HG02852 (cell line): ENCODE results near the gene CTNNA2.

ENCODE experiments used
- ATAC-seq: cut with Tn5 transposase; IDR thresholded peaks from one replicate; pipeline ENCODE4 v1.9.1; 2021; ENCODE audit warnings: mild to moderate bottlenecking, moderate library complexity; ENCODE audit not compliant: unreplicated experiment

Gene CTNNA2

GRCh38 chr2:79915455-79915854, 402.6 kb downstream of the CTNNA2 start:
- no peak for ATAC-seq

DNA sequence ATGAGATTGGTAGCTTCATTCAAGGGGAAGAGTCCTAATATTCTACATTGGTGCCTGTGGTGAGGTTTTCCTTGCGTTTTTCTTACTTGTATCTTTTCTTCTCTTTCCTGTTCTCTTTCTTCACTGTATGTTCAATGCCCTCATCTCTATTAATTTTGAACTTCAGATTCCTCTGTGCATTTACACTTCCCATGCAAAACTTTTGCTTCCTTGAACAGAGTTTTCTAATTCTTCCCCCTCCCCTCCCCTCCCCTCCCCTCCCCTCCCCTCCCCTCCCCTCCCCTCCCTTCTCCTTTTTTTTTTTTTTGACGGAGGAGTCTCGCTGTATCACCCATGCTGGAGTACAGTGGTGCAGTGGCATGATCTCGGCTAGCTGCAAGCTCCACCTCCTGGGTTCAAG, 403.4 kb downstream of the CTNNA2 start:
- ATAC-seq, result no peak

GRCh38 chr2:79920512-79921076, 407.7 kb downstream of the CTNNA2 start:
- no peak for ATAC-seq

DNA sequence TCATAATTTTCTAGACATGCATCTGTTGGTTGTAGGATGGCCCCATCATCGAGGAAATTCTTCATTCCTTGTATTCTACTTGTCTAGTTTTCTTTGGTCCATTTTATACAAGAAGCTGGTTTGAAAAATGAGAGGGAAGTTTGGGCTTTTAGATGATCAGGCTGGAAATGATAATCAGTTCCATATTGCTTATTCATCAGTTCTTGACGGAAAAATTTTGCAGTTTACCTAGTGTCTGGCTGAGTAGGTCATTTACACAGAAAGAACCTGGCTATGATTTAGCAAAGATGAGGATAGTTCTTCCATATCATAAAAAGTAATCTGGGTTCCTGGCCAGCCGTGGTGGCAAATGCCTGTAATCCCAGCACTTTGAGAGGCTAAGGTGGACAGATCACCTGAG, 416.8 kb downstream of the CTNNA2 start:
- no peak for ATAC-seq

- no peak for ATAC-seq
Observed at GRCh38 chr2:79935046-79935732, 422.3 kb downstream of the CTNNA2 start.

DNA sequence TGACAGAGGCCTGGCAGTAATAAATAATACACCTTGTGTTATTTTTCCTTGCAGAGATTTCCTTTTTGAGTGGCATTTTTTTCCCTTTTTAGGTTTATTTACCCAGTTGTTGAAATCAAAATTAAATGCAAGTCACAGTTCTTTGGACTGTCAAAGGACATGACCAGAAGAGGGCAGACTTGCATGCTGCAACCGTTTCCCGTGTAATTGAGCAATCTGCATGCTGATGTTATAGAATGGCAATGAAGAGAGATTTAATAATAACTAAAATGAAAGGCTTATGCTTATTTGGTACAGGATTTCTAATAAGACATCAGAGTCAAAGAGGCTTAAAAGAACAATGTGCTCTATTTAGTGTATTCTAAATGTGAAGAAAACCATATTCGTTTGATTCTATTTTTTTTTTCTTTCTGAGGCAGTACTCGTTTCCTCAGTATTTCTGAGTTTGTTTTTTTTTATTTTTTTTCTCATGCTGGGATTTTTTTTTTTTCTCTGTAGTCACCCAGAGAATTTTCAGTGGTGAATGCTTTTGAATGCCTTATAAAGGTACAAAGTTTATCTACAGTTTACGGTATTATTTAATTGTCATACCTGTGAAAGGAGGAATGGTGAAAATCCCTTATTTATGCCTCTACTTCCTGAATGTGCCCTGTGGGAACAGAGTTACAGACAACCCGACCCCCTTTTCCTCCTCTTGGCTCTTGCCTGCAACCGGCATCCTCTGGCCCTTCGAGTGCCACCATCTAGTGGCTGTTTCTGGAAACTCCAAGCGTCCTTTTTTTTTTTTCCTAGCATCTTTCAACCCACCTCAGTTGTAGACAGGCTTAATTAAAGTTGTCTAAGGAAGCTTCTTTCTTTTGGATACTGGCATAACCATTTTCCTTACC, 423.2 kb downstream of the CTNNA2 start:
- ATAC-seq, result peak; percentile 59

GRCh38 chr2:79936715-79937114, 423.9 kb downstream of the CTNNA2 start:
- no peak for ATAC-seq

DNA sequence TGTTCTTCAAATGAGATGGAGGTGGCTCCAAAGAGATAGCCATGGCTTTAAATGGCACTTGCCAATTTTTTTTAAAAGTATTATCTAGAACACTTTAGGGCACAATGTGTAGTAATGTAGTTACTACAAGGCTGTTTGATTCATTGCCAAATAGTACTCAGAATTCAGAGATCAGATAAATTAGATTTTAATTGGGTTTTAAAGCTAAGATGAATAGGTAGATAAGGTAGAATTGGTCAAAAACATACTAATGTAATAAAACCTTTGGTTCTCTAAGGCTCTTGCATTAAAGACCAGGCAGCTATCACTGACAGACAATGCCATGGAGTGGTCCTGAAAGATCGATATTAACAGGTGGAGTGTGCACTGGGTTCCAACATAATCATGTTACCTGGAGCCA, 425.8 kb downstream of the CTNNA2 start:
- no peak for ATAC-seq

- ATAC-seq, result no peak
Observed at GRCh38 chr2:79940364-79940763, 427.5 kb downstream of the CTNNA2 start.

- no peak for ATAC-seq
Observed at GRCh38 chr2:79941179-79941578, 428.3 kb downstream of the CTNNA2 start.

DNA sequence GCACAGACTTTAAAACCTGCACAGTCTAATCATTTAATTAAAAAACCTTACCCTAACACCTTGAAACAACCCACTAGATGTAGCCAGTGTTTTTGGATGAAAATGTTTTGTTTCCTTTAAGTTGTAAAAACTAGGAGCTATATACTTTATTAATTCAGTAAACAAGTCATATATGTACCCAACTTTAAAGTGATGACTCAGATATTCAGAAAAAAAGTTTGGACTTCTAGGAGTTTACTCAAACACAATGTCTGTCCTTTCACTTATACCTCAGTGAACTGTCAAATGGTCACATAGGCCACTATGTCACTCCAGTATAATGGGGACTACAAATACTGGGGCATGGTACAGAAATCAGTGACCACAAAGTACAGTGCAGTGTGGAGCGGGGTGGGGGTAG, 431.4 kb downstream of the CTNNA2 start:
- no peak for ATAC-seq

GRCh38 chr2:79945653-79946445, 433.0 kb downstream of the CTNNA2 start:
- no peak for ATAC-seq

- ATAC-seq, result no peak
Observed at GRCh38 chr2:79947751-79948150, 434.9 kb downstream of the CTNNA2 start.

GRCh38 chr2:79950526-79950925, 437.7 kb downstream of the CTNNA2 start:
- no peak for ATAC-seq

DNA sequence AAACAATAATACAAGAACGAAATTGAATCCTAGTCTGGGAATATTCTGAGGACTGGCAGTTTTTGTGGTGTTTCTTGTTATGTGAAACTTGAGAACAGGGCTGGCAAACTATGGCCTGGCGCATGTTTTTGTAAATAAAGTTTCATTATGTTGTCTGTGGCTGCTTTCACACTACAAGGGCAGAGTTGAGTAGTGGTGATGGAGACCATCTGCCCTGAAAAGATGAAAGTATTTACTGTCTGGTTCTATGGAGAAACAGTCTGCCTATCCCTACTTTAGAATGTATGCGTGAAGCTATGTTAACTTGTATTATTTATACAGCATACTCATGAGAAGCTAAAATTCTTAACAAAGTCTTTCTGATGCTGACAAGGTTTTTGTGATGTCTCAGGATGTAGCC, 439.8 kb downstream of the CTNNA2 start:
- ATAC-seq, result no peak

GRCh38 chr2:79960035-79960434, 447.2 kb downstream of the CTNNA2 start:
- ATAC-seq, result no peak

DNA sequence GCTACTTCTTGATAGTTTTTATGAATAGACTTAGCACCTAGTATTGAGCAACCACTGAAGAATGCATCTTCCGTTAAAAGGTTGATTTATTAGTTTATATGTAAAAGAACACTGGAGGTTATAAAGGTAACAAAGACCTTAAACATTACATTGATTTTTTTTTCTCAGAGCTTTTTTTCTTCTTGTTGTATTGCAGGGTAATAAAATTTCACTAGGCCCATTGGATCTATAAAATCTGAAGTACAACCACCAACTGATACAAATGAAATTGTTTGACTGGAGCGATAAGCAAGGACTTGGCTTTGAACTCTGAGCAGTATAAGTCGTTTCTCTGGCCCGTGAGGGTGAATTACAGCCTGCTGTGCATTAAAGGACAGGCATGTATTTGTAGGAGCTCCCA, 447.7 kb downstream of the CTNNA2 start:
- ATAC-seq, result no peak

DNA sequence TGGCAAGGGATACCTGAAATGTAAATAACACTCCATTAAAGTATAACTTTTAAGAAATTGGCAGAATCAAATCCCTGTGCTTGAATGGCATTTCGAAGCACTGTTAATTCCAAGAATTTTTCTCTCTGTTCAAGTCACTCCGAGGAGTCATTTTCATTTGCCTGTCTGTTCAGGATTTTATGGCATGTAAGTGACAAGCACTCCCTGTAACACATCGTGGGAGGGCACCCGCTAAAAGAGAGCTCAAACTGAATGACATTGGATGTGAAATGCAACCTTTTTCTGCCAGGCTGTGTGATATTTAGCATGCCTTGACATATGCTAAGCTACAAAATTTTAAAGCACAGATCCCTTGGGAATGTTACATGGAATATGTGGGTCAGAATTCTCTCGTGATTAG, 452.1 kb downstream of the CTNNA2 start:
- ATAC-seq, result no peak

GRCh38 chr2:79966369-79966768, 453.5 kb downstream of the CTNNA2 start:
- ATAC-seq, result no peak

GRCh38 chr2:79966882-79967281, 454.0 kb downstream of the CTNNA2 start:
- ATAC-seq, result no peak

- ATAC-seq, result no peak
Observed at GRCh38 chr2:79971807-79972206, 459.0 kb downstream of the CTNNA2 start.
